Effector memory CD8-positive, alpha-beta T cell (primary cell): Measurements from ENCODE around the gene SYNGR4.
"Not testable (repeated sequence)": the region's sequence is repeated elsewhere in the genome, so short reads cannot be mapped to it uniquely, and the experiment has no call there.

Source experiments
- ATAC-seq: fragments of 150-1000 bp; cut with Tn5 transposase; replicated peaks from 2 replicates; pipeline ENCODE4 v1.10.0; 2021; ENCODE audit warnings: mild to moderate bottlenecking, moderate library complexity
- DNase-seq, 3 experiments: peaks; one replicate each; pipeline ENCODE4 v3.0.0; 2021
- H3K27ac Mint-ChIP-seq, 2 donors: one replicate each; pipeline ENCODE4 v1.8.0; 2022; ENCODE audit warnings: mild to moderate bottlenecking in 2 of 2, mixed read lengths in 2 of 2, moderate library complexity in 2 of 2
- H3K27me3 Mint-ChIP-seq, 2 donors: one replicate each; pipeline ENCODE4 v1.8.0; 2022; ENCODE audit warnings: mixed read lengths in 2 of 2
- H3K36me3 Mint-ChIP-seq: one replicate; pipeline ENCODE4 v1.8.0; 2022; ENCODE audit warnings: mild to moderate bottlenecking, moderate library complexity, mixed read lengths; ENCODE audit not compliant: insufficient read depth
- H3K4me1 Mint-ChIP-seq, 2 donors: one replicate each; pipeline ENCODE4 v1.8.0; 2022; ENCODE audit warnings: low read depth in 2 of 2, mixed read lengths in 2 of 2
- H3K4me3 Mint-ChIP-seq, 2 donors: one replicate each; pipeline ENCODE4 v1.8.0; 2022; ENCODE audit warnings: mild to moderate bottlenecking in 2 of 2, mixed read lengths in 2 of 2, moderate library complexity in 2 of 2
- H3K9me3 Mint-ChIP-seq, 2 donors: one replicate each; pipeline ENCODE4 v1.8.0; 2022; ENCODE audit warnings: mixed read lengths in 2 of 2

Gene SYNGR4

GRCh38 chr19:48391100-48392005, 27.2 kb downstream of the SYNGR4 start, which contains the start of gene KDELR1:
Gene KDELR1 (minus strand): TSS chr19:48391551. CDS start chr19:48391358, 193 bp downstream.
- Mint-ChIP-seq H3K27ac (peak within 1 kb of the TSS; percentile 97 to 98), H3K4me3 (peak within 1 kb of the TSS; percentile 93 to 95), H3K27me3 (peaks cover 25 to 37% of the 10 kb centered on the region in 2 donors), H3K9me3 (no peaks in the 10 kb centered on the region), H3K36me3 (peaks cover 27% of the 10 kb centered on the region), H3K4me1 (peaks cover 28 to 47% of the 10 kb centered on the region in 2 donors)
- ATAC-seq (peak; percentile 77), DNase-seq (peak; percentile 68 to 79 (median 75))

DNA sequence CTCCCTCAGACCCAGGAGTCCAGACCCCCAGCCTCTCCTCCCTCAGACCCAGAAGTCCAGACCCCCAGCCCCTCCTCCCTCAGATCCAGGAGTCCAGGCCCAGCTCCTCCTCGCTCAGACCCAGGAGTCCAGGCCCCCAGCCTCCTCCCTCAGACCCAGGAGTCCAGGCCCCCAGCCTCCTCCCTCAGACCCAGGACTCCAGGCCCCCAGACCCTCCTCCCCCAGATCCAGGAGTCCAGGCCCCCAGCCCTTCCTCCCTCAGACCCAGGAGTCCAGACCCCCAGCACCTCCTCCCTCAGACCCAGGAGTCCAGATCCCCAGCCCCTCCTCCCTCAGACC, 27.8 kb downstream of the SYNGR4 start:
- not testable (repeated sequence) for ATAC-seq, H3K9me3 Mint-ChIP-seq, DNase-seq
- peaks cover 25 to 41% of the 10 kb centered on the region in 2 donors for H3K27me3 Mint-ChIP-seq
- peak overlapping the region; percentile 93 to 95 for H3K4me3 Mint-ChIP-seq
- peaks cover 22% of the 10 kb centered on the region for H3K36me3 Mint-ChIP-seq
- H3K27ac Mint-ChIP-seq = peak overlapping the region in 1 of 2 donors; percentile 58
- peaks cover 28 to 47% of the 10 kb centered on the region in 2 donors for H3K4me1 Mint-ChIP-seq

GRCh38 chr19:48392860-48393558, 28.8 kb downstream of the SYNGR4 start:
- DNase-seq (no peak), ATAC-seq (no peak)
- Mint-ChIP-seq H3K9me3 (no peaks in the 10 kb centered on the region), H3K36me3 (peaks cover 16% of the 10 kb centered on the region), H3K4me3 (peak overlapping the region; percentile 93 to 95), H3K27ac (peak overlapping the region; percentile 58 to 80), H3K27me3 (peaks cover 32 to 51% of the 10 kb centered on the region in 2 donors), H3K4me1 (peaks cover 37 to 57% of the 10 kb centered on the region in 2 donors)

- H3K4me1 Mint-ChIP-seq = peaks cover 35 to 58% of the 10 kb centered on the region in 2 donors
- H3K36me3 Mint-ChIP-seq = peaks cover 12% of the 10 kb centered on the region
- H3K9me3 Mint-ChIP-seq = no peaks in the 10 kb centered on the region
- DNase-seq (no peak), ATAC-seq (no peak)
- peak within 1 kb of the TSS; percentile 93 to 95 for H3K4me3 Mint-ChIP-seq
- peak within 1 kb of the TSS; percentile 58 to 80 for H3K27ac Mint-ChIP-seq
- H3K27me3 Mint-ChIP-seq = peaks cover 32 to 51% of the 10 kb centered on the region in 2 donors
Observed at GRCh38 chr19:48393559-48394330, 29.6 kb downstream of the SYNGR4 start, which contains the start of gene GRIN2D. Gene GRIN2D (plus strand): TSS chr19:48393668. CDS start chr19:48398393, 4,725 bp downstream.

DNA sequence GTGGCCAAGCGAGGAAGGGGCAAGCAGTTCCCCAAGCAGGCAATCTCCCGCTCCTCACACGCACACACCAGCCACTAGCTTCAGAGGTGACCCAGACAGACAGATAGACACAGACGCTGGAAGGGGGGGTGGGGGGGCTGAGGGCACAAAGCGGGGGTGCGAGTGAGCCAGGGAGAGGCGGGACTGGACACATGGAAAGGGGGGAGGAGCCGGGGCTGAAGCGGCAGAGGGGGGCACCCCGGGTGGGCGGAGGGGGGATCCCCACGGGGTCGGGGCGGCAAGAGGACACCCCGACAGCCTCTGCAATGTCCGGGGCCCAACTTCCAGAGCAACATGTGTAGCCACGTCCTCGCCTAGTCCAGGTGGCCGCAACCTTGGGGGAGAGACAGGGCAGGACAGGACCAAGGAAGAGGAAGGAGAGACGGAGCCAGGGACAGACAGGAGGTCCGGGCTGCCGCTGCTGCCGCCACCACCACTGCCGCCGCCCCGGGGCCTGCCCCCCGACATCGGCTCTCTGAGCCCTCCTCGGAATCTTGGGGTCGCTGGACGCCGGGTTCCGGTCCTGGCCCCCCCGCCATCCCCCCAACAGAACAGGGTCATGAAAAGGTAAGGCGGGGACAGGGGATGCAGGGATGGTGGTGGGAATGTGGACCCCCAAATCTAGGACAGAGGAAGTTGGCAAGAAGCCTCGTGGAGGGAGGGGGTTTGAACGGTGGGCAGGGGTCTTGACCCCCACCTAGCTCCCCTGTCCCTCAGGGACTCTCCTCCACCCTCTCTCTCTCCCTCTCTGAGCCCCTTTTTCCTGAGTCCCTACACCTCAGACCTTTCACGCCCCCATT, 30.4 kb downstream of the SYNGR4 start:
- H3K27me3 Mint-ChIP-seq = peaks cover 32 to 51% of the 10 kb centered on the region in 2 donors
- DNase-seq = no peak
- H3K27ac Mint-ChIP-seq = no peak overlapping the region
- H3K4me1 Mint-ChIP-seq = peaks cover 37 to 66% of the 10 kb centered on the region in 2 donors
- no peak for ATAC-seq
- H3K9me3 Mint-ChIP-seq = peaks cover 0 to 5% of the 10 kb centered on the region in 2 donors
- H3K4me3 Mint-ChIP-seq = peak overlapping the region; percentile 36 to 76
- peaks cover 12% of the 10 kb centered on the region for H3K36me3 Mint-ChIP-seq

- peaks cover 37 to 67% of the 10 kb centered on the region in 2 donors for H3K4me1 Mint-ChIP-seq
- DNase-seq (no peak), ATAC-seq (no peak)
- H3K4me3 Mint-ChIP-seq = peak overlapping the region; percentile 36 to 76
- H3K9me3 Mint-ChIP-seq = peaks cover 0 to 5% of the 10 kb centered on the region in 2 donors
- peaks cover 12% of the 10 kb centered on the region for H3K36me3 Mint-ChIP-seq
- H3K27me3 Mint-ChIP-seq = peaks cover 32 to 51% of the 10 kb centered on the region in 2 donors
- H3K27ac Mint-ChIP-seq = peak overlapping the region in 1 of 2 donors; percentile 49
Observed at GRCh38 chr19:48395170-48395455, 30.9 kb downstream of the SYNGR4 start.

- Mint-ChIP-seq H3K4me1 (peaks cover 35 to 66% of the 10 kb centered on the region in 2 donors), H3K36me3 (peaks cover 9% of the 10 kb centered on the region), H3K27ac (peak overlapping the region in 1 of 2 donors; percentile 49), H3K27me3 (peaks cover 32 to 51% of the 10 kb centered on the region in 2 donors), H3K4me3 (peak overlapping the region; percentile 40 to 76), H3K9me3 (peaks cover 0 to 5% of the 10 kb centered on the region in 2 donors)
- DNase-seq (no peak), ATAC-seq (no peak)
Observed at GRCh38 chr19:48395499-48395898, 31.3 kb downstream of the SYNGR4 start.

DNA sequence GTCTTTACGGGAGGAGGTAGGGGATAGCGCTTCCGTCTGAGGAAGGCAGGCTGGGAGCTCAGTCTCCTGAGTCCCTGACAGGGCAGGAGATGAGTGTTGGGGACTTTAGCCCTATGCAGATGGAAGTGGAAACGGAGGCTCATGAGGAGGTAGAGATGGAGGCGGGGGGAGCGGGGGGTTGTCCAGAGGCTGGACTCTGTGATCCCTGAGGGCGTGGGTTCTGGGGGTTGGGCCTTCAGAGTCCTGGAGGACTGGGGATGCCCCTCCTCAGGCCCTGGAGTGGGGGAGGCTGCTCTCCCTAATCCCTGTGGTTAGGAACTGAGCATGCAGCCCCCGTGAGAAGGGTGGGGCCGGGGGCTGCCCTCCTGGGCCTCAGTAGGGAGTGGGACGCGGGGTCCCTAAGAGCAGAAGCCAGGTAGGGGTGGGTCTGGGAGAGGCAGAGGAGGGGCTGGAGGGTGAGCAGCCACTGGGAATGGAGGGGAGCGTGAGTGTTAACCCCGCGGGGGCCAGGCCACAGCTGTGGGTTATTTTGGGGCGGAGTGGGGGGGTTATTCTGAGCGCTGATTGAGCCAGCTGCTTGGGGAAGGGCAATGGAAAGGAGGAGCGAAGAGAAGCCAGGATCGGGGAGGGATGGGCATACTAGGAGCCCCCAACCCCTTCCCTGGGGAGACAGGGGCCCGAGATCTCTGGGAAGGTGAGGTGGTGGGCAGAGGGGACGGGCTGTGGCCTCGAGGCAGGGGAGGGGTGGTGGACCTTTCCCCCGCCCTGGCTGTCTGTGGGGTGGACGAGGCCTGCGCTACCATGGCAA, 32.1 kb downstream of the SYNGR4 start:
- peaks cover 9% of the 10 kb centered on the region for H3K36me3 Mint-ChIP-seq
- peaks cover 32 to 63% of the 10 kb centered on the region in 2 donors for H3K4me1 Mint-ChIP-seq
- H3K9me3 Mint-ChIP-seq = peaks cover 0 to 5% of the 10 kb centered on the region in 2 donors
- H3K27ac Mint-ChIP-seq = no peak overlapping the region
- no peak for DNase-seq
- H3K27me3 Mint-ChIP-seq = peaks cover 32 to 51% of the 10 kb centered on the region in 2 donors
- peak overlapping the region; percentile 40 to 76 for H3K4me3 Mint-ChIP-seq
- ATAC-seq = no peak

GRCh38 chr19:48396824-48397176, 32.6 kb downstream of the SYNGR4 start:
- DNase-seq (no peak), ATAC-seq (no peak)
- peaks cover 0 to 5% of the 10 kb centered on the region in 2 donors for H3K9me3 Mint-ChIP-seq
- H3K4me3 Mint-ChIP-seq = no peak overlapping the region
- peak overlapping the region in 1 of 2 donors; percentile 88 for H3K27ac Mint-ChIP-seq
- H3K27me3 Mint-ChIP-seq = peaks cover 32 to 51% of the 10 kb centered on the region in 2 donors
- peaks cover 9% of the 10 kb centered on the region for H3K36me3 Mint-ChIP-seq
- H3K4me1 Mint-ChIP-seq = peaks cover 27 to 60% of the 10 kb centered on the region in 2 donors

- peak overlapping the region; percentile 85 to 92 for H3K4me3 Mint-ChIP-seq
Observed at GRCh38 chr19:48397263-48398101, 33.3 kb downstream of the SYNGR4 start.

DNA sequence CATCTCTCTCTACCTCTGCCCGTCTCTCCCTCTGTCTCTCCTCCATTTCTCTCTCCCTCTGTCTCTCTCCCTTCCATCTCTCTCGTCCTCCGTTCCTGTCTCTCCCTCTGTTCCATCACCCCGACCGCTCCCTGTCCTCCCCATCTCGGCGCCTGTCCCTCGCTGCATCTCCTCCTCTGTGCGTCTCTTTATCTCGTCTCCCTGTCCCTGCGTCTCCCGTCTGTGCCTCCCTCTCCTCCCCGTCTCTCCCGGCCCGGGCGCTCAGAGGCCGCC, 33.9 kb downstream of the SYNGR4 start:
- peaks cover 23 to 56% of the 10 kb centered on the region in 2 donors for H3K4me1 Mint-ChIP-seq
- DNase-seq (no peak), ATAC-seq (no peak)
- peak overlapping the region; percentile 75 to 88 for H3K27ac Mint-ChIP-seq
- H3K36me3 Mint-ChIP-seq = peaks cover 12% of the 10 kb centered on the region
- H3K27me3 Mint-ChIP-seq = peaks cover 32 to 45% of the 10 kb centered on the region in 2 donors
- H3K9me3 Mint-ChIP-seq = peaks cover 0 to 5% of the 10 kb centered on the region in 2 donors
- peak overlapping the region; percentile 85 to 92 for H3K4me3 Mint-ChIP-seq

More at GRCh38 chr19:48397263-48398101, 33.3 kb downstream of the SYNGR4 start:
- no peak for ATAC-seq
- DNase-seq = no peak
- peaks cover 26 to 62% of the 10 kb centered on the region in 2 donors for H3K4me1 Mint-ChIP-seq
- peaks cover 32 to 50% of the 10 kb centered on the region in 2 donors for H3K27me3 Mint-ChIP-seq
- H3K27ac Mint-ChIP-seq = peak overlapping the region; percentile 75 to 88
- H3K9me3 Mint-ChIP-seq = peaks cover 0 to 5% of the 10 kb centered on the region in 2 donors
- H3K36me3 Mint-ChIP-seq = peaks cover 10% of the 10 kb centered on the region
